Measurements from ENCODE around the gene CCDC93.
"Not testable (repeated sequence)": the region's sequence is repeated elsewhere in the genome, so short reads cannot be mapped to it uniquely, and the experiment has no call there.

CCDC93 gene

GRCh38 chr2:117956036-117956796, 57.7 kb downstream of the CCDC93 start:
- DNase-seq (ENCODE audit: low spot score): no peak
- no peak for FAIRE-seq

DNA sequence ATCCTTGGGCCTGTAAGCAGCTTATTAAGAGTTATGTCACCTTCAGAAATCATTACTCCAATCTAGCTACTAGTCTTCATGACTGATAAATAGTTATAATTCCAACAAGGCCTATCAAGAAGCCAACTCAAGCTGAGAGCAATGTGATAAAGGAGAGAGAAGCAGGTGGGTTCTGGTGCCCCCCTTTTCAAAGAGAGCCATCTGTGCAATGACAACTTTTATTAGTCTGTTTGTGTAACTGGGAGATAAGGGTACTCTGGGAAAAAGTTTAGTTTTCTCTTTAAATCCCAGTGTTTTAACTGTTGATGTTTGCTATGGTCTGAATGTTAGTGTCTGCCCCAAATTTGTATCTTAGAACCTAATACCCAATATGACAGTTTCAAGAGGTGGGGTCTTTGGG, 60.6 kb downstream of the CCDC93 start:
- no peak for DNase-seq (ENCODE audit: low spot score)
- no peak for FAIRE-seq

GRCh38 chr2:117952701-117953100, 61.2 kb downstream of the CCDC93 start:
- FAIRE-seq (no peak), DNase-seq (ENCODE audit: low spot score) (no peak)

DNA sequence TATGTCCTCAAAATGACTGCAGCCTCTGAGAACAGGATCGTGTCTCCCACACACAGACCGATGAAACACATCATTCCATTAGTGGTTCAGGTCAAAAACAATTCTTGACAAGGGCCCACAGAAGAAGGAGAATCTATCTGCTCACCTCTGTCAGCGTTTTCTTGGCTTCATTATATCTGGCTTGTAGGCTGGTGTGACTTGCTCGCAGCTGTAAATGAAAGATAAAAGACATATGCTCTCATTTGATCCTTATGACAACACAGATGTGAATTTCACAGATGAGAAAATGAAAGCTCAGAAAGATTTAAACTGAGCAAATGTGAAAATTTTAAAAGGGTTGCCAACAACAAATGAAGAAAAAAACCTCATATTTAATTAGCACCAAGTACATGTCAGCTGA, 61.6 kb downstream of the CCDC93 start:
- no peak for DNase-seq (ENCODE audit: low spot score)
- no peak for FAIRE-seq

GRCh38 chr2:117949806-117950205, 64.1 kb downstream of the CCDC93 start:
- DNase-seq (ENCODE audit: low spot score) (no peak), FAIRE-seq (no peak)

DNA sequence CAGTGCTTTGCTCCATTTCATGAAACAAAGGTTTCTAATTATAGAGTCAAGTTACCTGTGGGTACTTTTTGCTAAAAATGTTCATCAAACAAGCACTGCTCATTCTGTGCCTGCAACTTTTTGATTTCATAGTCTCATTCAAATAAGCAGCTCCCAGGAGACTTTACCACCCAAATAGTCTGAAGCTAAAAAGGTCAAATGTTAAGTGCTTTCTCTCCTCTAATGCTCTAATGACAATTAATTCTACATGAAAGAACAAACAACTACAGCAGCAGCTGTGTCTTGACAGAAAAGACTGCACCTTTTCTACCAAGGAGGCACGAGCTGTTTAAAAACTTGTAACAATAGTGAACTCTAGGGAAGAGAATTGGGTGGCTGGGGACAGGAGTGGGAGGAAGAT, 65.3 kb downstream of the CCDC93 start:
- DNase-seq (ENCODE audit: low spot score): no peak
- no peak for FAIRE-seq

GRCh38 chr2:117945296-117945695, 68.6 kb downstream of the CCDC93 start:
- no peak for DNase-seq (ENCODE audit: low spot score)
- no peak for FAIRE-seq

- DNase-seq (ENCODE audit: low spot score) (no peak), FAIRE-seq (no peak)
Measured at GRCh38 chr2:117944816-117945215, 69.1 kb downstream of the CCDC93 start.

GRCh38 chr2:117943013-117943672, 70.7 kb downstream of the CCDC93 start:
- no peak for FAIRE-seq
- DNase-seq (ENCODE audit: low spot score): no peak

DNA sequence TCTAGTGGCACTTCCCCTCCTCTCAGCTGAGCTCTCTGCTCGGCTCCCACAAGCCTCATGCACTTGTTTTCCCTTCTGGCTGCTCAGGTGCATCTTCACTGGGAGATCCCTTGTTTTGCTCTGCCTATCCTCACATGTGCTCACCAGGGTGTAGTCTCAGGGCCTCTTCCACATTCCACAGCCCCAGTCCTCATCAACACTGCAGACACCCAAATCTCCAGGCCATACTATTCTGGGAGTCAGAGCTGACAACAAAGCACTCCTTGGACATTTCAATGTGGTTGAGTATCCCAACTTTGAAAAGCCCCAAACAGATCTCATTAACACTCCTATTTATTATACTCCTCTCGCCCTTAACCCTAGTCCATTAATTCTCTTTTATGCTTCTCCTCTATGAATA, 71.3 kb downstream of the CCDC93 start:
- FAIRE-seq: no peak
- DNase-seq (ENCODE audit: low spot score): no peak

DNA sequence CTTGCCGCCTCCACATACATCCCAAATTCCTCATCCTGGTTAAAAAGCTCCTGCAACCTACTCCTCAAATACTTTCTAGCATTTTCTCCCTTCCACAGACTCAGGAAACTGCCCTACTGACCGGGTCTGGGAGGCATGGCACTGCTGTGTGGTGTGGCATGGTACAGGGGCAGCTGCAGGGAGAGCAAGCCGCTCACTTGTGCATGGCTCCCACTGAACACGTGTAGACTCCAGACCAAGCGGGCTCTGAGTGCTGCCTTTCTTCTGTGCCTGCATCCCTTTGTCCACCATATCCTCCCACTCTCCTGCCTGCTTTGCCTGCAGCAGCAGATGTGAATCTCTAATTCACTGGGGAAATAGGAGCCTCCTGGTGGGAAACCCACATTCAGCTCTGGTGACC, 72.2 kb downstream of the CCDC93 start:
- FAIRE-seq (no peak), DNase-seq (ENCODE audit: low spot score) (no peak)

- DNase-seq (ENCODE audit: low spot score) (no peak), FAIRE-seq (no peak)
Measured at GRCh38 chr2:117940436-117940835, 73.4 kb downstream of the CCDC93 start.

GRCh38 chr2:117938611-117939010, 75.3 kb downstream of the CCDC93 start:
- FAIRE-seq (no peak), DNase-seq (ENCODE audit: low spot score) (no peak)

DNA sequence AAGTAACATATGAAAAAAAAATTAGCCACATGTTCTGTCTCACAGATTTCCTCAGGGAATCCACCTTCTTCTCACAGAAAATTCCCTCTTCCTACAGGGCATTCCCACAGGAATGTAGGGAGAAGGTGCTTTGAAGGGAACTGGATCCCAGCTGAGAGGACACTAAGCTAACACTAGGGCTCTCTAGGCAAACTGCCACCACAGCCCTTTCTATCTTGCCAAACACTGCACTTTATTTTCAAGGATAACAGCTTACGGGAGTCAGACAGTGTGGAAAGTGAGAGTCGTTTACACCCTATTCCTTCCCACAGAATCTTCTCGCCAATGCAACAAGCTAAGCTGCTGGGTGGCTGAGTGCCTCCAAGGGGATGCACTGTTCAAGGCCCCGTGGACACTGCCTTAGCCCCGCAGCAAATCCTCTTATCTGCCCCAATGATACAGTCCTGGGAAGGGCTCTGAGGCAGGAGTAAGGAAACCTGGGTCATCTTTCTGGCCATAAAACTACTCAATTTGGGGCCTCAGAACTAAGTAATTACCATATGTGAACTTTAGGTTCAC, 76.9 kb downstream of the CCDC93 start:
- no peak for FAIRE-seq
- DNase-seq (ENCODE audit: low spot score): no peak

DNA sequence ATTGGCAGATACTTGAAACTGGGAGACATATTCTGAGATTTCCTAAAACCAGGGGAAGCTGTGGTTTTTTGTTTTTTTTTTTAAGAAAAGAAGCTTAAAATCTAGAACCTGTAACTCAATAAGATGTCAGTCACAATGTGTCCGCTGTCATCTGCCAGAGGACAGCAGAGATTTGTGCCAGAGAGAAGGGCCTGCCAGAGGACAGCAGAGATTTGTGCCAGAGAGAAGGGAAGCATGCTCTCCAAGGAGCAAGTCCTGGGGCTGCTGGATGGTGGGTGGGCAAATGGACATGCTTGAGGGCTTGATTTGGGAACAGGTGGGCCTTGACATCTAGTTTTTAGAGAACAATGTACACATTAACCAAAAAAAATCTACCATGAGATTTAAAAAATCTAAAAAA, 77.9 kb downstream of the CCDC93 start:
- no peak for FAIRE-seq
- DNase-seq (ENCODE audit: low spot score): no peak

GRCh38 chr2:117935456-117935855, 78.4 kb downstream of the CCDC93 start:
- FAIRE-seq (no peak), DNase-seq (ENCODE audit: low spot score) (no peak)

GRCh38 chr2:117933884-117934354, 80.0 kb downstream of the CCDC93 start:
- FAIRE-seq (no peak), DNase-seq (ENCODE audit: low spot score) (no peak)

DNA sequence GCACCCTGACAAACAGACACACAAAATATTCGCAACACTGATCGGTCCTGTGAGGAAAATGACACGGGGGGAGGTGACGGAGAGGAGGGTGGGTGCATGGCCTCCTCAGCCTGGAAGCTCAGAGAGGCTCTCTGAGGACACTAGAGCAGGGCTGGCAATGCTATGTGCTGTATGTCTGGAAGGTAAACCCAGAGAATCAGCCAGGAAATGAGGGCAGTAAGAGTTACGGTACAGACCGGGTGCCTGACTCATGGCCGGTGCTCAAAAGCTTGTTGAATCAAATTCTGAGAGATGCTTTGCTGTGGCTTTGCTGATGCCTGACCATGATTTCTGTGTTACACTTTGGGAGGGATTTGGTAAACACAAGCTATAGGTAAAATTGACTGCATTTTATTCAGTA, 81.9 kb downstream of the CCDC93 start:
- FAIRE-seq (no peak), DNase-seq (ENCODE audit: low spot score) (no peak)

- FAIRE-seq (no peak), DNase-seq (ENCODE audit: low spot score) (no peak)
Measured at GRCh38 chr2:117931266-117931665, 82.6 kb downstream of the CCDC93 start.

GRCh38 chr2:117930775-117931174, 83.1 kb downstream of the CCDC93 start:
- FAIRE-seq: no peak
- DNase-seq (ENCODE audit: low spot score): no peak

DNA sequence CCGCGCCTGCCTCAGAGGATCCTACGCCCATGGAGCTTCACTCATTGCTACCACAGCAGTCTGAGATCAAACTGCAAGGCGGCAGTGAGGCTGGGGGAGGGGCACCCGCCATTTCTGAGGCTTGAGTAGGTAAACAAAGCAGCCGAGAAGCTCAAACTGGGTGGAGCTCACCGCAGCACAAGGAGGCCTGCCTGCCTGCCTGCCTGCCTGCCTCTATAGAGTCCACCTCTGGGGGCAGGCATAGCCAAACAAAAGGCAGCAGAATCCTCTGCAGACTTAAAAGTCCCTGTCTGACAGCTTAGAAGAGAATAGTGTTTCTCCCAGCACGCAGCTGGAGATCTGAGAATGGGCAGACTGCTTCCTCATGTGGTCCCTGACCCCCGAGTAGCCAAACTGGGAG, 90.4 kb downstream of the CCDC93 start:
- not testable (repeated sequence) for DNase-seq (ENCODE audit: low spot score); FAIRE-seq

- no peak for FAIRE-seq
Measured at GRCh38 chr2:117921520-117921919, 92.3 kb downstream of the CCDC93 start.

GRCh38 chr2:117918608-117919007, 95.3 kb downstream of the CCDC93 start:
- DNase-seq (ENCODE audit: low spot score) (no peak), FAIRE-seq (no peak)

More at GRCh38 chr2:117921520-117921919, 92.3 kb downstream of the CCDC93 start:
- no peak for DNase-seq (ENCODE audit: low spot score)
